Activated CD4-positive, alpha-beta T cell treated with anti-CD3 and anti-CD28 coated beads, Interleukin-2, amount 50 U/mL, for 24 hours (primary cell): ENCODE measurements around the gene TBC1D4.
"Not testable (repeated sequence)": the region's sequence is repeated elsewhere in the genome, so short reads cannot be mapped to it uniquely, and the experiment has no call there.

Experiments used
- DNase-seq, 2 donors: peaks; one replicate each; pipeline ENCODE4 v3.0.0-alpha.2; 2020; ENCODE audit warnings: low read depth in 1 of 2, low spot score in 1 of 2

TBC1D4 gene

GRCh38 chr13:75299246-75299645, 182.7 kb downstream of the TBC1D4 start:
- DNase-seq, result no peak

GRCh38 chr13:75296641-75297040, 185.3 kb downstream of the TBC1D4 start:
- DNase-seq, result no peak

DNA sequence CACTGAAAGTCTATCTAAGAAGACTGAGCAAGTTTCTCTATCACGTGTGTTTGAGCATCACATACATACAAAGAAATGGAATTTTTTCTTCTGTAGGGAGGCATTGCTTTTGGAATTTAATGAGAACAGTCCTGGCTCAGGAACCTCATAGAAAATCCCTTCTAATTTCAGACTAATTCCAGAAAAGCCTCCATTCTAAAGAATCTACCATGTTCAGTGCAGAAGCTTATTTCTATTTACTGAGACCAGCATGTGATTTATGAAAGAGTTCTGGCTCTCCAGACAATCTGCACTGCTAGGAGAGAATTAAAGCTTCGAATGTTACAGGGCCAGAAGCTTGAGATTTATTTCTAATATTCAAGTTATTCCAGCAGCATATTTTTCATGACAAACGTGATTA, 186.8 kb downstream of the TBC1D4 start:
- DNase-seq, result no peak

GRCh38 chr13:75294110-75294509, 187.9 kb downstream of the TBC1D4 start:
- no peak for DNase-seq

DNA sequence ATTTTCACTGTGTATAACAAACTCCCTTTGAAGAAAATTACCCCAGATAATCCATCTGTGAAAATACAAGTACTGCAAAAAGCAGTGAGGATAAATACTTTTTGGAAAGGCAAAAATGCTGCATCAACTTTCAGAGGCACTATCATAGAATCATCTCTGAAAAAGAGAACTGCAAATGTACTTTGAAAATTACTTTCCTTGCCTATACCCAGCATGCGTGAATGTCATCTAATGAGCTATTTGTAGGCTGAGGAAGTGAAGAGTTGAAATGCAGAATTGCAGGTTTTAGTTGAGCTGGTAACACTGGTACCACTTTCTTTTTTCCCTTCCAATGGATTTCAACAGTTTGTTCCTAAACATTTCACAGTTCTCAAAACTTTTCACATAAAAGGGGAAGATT, 196.7 kb downstream of the TBC1D4 start:
- DNase-seq, result no peak

GRCh38 chr13:75279834-75280369, 202.1 kb downstream of the TBC1D4 start:
- no peak for DNase-seq

DNA sequence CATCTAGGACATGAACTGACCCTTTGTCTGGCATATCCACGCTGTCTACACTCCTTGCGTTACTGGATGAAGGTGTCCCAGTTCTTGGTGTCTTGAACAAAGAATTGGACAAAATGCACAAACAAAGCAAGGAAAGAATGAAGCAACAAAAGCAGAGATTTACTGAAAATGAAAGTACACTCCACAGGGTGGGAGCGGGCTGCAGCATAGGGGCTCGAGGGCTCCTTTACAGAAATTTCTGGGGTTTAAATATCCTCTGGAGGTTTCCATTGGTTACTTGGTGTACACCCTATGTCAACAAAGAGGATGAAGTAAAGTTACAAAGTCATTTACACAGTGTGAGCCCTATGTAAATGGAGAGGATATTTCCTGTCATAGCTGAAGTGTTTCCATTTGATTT, 208.3 kb downstream of the TBC1D4 start:
- not testable (repeated sequence) for DNase-seq

DNA sequence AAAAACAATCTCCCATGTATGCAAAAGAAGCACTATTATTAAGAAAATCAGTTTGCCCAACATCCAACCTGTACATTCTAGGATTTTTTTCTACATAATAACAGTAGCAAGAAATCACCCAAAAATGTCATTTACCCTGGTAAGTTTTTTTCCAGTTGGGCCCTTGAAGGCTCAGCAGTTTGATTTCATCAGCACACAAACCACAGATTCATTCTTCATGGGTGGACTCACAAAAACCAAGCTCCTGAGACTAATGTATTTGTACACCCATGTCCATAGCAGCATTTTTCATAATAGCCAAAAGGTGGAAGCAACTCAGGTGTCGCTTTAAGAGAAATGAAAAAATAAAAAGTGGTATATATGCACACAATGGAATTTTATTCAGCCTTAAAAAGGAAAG, 210.1 kb downstream of the TBC1D4 start:
- no peak for DNase-seq

DNA sequence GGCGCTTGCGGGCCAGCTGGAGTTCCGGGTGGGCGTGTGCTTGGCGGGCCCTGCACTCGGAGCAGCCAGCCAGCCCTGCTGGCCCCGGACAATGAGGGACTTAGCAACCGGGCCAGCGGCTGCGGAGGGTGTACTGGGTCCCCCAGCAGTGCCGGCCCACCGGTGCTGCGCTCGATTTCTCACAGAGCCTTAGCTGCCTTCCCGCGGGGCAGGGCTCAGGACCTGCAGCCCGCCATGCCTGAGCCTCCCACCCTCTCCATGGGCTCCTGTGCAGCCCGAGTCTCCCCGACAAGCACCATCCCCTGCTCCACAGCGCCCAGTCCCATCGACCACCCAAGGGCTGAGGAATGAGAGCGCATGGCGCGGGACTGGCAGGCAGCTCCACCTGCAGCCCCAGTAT, 213.5 kb downstream of the TBC1D4 start:
- DNase-seq, result not testable (repeated sequence)

DNA sequence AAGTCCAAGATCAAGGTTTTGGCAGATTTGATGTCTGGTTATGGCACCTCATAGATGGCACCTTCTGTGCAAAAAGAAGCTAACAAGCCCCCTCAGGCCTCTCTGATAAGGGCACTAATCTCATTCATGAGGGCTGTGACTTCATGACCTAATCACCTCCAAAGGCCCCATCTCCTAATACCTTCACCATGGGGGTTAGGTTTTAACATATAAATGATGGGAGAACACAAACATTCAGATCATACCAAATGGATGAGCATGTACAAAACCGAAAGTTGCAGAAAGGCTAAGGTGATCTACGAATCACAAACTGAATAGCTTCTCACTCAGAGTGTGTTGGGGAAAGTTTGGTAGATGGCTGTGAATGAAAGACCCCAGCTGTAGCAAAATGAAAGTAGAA, 217.4 kb downstream of the TBC1D4 start:
- no peak for DNase-seq

- no peak for DNase-seq
Observed at GRCh38 chr13:75263741-75264407, 218.1 kb downstream of the TBC1D4 start.

GRCh38 chr13:75258159-75258782, 223.7 kb downstream of the TBC1D4 start:
- DNase-seq, result no peak

DNA sequence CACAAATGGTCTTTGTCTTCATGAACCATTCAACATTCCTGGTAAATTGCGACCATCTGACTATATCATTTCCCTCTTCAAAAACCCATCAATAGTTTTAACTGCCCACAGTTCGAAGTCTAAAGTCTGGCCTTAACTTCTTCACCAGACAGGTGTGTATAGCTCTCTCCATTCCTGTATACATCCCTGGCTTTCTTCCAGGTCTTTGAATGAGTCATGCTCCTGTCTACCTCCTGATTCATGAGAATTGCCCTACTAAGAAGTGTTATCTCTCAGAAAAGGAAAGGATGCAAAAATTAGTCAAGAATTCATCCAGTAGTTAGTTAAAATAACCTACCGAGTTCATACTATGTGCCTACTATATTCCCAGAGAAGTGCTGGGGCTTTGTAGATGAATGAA, 225.0 kb downstream of the TBC1D4 start:
- DNase-seq, result no peak

- no peak for DNase-seq
Observed at GRCh38 chr13:75255653-75256052, 226.3 kb downstream of the TBC1D4 start.

DNA sequence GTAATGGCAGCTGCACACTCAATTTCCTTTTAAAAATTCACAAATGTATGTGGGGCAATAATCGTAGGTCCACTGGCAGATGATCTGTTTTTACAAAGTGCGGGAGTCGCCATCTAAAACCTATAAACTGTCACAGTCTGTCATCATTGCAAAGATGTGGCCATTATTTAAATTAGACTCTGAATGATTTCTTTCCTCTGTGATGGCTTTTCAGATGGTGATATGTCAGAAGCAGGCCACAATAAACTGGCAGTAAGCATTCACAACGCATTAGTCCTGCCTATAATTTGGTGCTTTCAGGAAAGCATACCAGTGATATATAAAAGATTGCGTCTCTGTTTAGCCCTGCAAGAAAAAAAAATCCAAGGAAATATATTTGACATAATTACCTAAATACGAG, 226.8 kb downstream of the TBC1D4 start:
- no peak for DNase-seq

GRCh38 chr13:75251188-75251587, 230.8 kb downstream of the TBC1D4 start:
- DNase-seq, result no peak

DNA sequence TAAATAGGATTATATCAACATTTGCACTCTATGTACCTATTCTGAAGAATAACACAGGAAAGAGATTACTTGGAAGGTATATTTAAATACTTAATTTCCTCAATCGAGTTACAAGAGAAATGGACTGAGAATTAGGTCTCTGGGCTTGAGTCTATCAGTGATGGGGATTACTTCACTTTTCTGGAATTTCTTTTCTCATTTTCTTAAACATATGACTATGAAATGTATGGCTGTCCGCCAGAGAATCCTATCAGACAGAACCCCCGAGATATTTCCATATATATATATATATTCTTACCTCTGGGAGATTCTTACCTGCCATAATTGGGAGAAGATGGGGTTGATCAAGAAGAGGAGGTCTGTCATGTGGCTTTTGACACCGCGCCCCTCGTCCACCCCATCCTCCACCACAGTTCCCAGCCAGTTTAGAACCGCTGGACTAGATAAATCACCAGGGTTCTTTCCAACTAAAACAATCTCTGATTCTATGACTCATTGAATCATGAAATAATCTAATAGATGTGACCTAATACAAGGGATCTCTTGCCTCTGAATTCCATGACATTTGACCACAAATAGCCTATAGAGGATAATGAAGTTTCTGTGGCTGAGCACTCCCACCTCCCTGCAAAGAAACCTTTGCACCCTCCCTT, 231.3 kb downstream of the TBC1D4 start:
- DNase-seq, result no peak

DNA sequence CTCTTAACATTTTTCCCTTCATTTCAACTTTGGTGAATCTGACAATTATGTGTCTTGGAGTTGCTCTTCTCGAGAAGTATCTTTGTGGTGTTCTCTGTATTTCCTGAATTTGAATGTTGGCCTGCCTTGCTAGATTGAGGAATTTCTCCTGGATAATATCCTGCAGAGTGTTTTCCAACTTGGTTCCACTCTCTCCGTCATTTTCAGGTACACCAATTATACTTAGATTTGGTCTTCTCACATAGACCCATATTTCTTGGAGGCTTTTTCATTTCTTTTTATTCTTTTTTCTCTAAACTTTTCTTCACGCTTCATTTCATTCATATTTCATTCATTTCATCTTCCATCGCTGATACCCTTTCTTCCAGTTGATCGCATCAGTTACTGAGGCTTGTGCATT, 236.4 kb downstream of the TBC1D4 start:
- not testable (repeated sequence) for DNase-seq

- not testable (repeated sequence) for DNase-seq
Observed at GRCh38 chr13:75240240-75240639, 241.7 kb downstream of the TBC1D4 start.

- DNase-seq, result no peak
Observed at GRCh38 chr13:75236774-75237173, 245.2 kb downstream of the TBC1D4 start.
